Activated T-cell treated with anti-CD3 and anti-CD28 coated beads, Interleukin-2, amount 50 U/mL, for 24 hours (primary cell): ENCODE results near the gene RAPGEF1.

Experiments
- DNase-seq: peaks from one replicate; pipeline ENCODE4 v3.0.0-alpha.2; 2020
- H3K27ac Mint-ChIP-seq: 2 replicates; pipeline ENCODE4 v1.8.0; 2020; ENCODE audit warnings: mild to moderate bottlenecking, mixed read lengths
- H3K27me3 Mint-ChIP-seq: 2 replicates; pipeline ENCODE4 v1.8.0; 2020; ENCODE audit warnings: mixed read lengths
- H3K36me3 Mint-ChIP-seq: 2 replicates; pipeline ENCODE4 v1.8.0; 2020; ENCODE audit warnings: low read depth, mixed read lengths
- H3K4me1 Mint-ChIP-seq: 2 replicates; pipeline ENCODE4 v1.8.0; 2020; ENCODE audit warnings: low read depth, mixed read lengths
- H3K4me3 Mint-ChIP-seq: 2 replicates; pipeline ENCODE4 v1.8.0; 2020; ENCODE audit warnings: mild to moderate bottlenecking, moderate library complexity, mixed read lengths
- H3K9me3 Mint-ChIP-seq: 2 replicates; pipeline ENCODE4 v1.8.0; 2020; ENCODE audit warnings: mixed read lengths

Gene RAPGEF1

GRCh38 chr9:131598121-131598520, 141.8 kb downstream of the RAPGEF1 start:
- H3K27me3 Mint-ChIP-seq = no peaks in the 10 kb centered on the region
- no peaks in the 10 kb centered on the region for H3K4me1 Mint-ChIP-seq
- DNase-seq = no peak
- no peak overlapping the region for H3K4me3 Mint-ChIP-seq
- peaks cover 90% of the 10 kb centered on the region for H3K36me3 Mint-ChIP-seq
- no peaks in the 10 kb centered on the region for H3K9me3 Mint-ChIP-seq
- peak overlapping the region; percentile 44 for H3K27ac Mint-ChIP-seq

DNA sequence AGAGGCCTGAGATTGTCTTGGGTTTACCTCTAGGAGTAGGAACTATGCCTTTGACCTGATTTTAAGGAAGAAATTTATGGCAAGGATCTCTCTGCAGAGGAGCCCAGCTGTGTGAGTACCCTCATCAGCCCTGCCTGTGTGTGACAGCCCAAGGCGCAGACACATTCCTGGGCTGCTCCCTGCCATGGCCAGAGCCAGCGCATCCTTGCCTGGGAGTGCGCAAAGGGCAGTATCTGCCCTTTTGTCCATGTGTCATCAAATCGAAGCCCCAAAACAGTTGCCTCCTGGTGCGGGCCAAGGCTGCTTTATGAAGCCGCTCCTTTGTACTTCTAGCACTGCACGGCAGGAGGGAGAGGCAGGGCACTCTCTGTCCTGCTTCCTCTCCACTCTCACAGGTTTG, 142.6 kb downstream of the RAPGEF1 start:
- Mint-ChIP-seq H3K4me1 (no peaks in the 10 kb centered on the region), H3K4me3 (no peak overlapping the region), H3K27ac (peak overlapping the region; percentile 80), H3K9me3 (no peaks in the 10 kb centered on the region), H3K27me3 (no peaks in the 10 kb centered on the region), H3K36me3 (peaks cover 84% of the 10 kb centered on the region)
- DNase-seq = no peak

- peaks cover 84% of the 10 kb centered on the region for H3K36me3 Mint-ChIP-seq
- H3K27ac Mint-ChIP-seq = peak overlapping the region; percentile 80
- DNase-seq = no peak
- no peaks in the 10 kb centered on the region for H3K9me3 Mint-ChIP-seq
- H3K4me1 Mint-ChIP-seq = peaks cover 6% of the 10 kb centered on the region
- H3K4me3 Mint-ChIP-seq = no peak overlapping the region
- no peaks in the 10 kb centered on the region for H3K27me3 Mint-ChIP-seq
Observed at GRCh38 chr9:131596430-131596743, 143.5 kb downstream of the RAPGEF1 start.

- H3K9me3 Mint-ChIP-seq = no peaks in the 10 kb centered on the region
- no peak overlapping the region for H3K4me3 Mint-ChIP-seq
- H3K27ac Mint-ChIP-seq = peak overlapping the region; percentile 80
- H3K27me3 Mint-ChIP-seq = no peaks in the 10 kb centered on the region
- peaks cover 12% of the 10 kb centered on the region for H3K4me1 Mint-ChIP-seq
- no peak for DNase-seq
- H3K36me3 Mint-ChIP-seq = peaks cover 86% of the 10 kb centered on the region
Observed at GRCh38 chr9:131595696-131596429, 144.0 kb downstream of the RAPGEF1 start.

DNA sequence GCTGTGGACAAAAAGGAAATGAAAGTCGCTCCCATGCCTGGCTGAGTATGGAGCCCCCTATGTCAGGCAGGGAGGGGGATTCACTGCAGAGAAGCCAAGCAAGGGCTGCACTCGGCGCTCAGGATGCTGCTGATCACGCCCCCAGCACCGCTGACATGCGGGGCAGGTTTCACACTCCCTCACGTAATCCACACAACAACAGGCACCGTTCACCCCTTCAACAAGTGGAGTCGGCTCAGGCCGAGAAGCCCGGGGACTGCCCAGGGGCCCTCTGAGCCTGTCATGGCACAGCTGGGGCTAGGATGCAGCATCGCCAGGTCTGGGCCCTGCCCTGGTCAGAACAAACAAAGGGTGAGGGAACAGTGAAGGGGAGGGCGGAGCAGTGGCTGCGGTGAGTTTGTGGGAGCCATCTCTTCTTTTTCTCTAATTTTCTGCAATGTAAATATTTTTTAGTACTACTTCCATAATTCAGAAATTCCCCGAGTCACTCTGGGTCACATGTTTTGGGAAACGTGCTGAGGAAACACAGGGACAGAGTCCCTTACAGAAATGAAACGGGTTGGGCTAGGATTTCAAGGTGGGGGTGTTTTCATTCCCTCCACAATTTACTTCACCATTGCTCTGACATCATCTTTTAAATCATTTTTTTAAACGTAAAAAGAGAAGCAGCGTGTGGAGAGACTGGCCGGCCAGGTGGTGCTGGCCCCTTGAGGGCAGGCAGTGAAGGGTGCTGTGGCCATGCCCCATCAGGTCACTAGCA, 144.8 kb downstream of the RAPGEF1 start:
- H3K27ac Mint-ChIP-seq = peak overlapping the region; percentile 80
- no peaks in the 10 kb centered on the region for H3K27me3 Mint-ChIP-seq
- H3K4me1 Mint-ChIP-seq = peaks cover 18% of the 10 kb centered on the region
- H3K36me3 Mint-ChIP-seq = peaks cover 87% of the 10 kb centered on the region
- DNase-seq = no peak
- no peak overlapping the region for H3K4me3 Mint-ChIP-seq
- H3K9me3 Mint-ChIP-seq = no peaks in the 10 kb centered on the region

DNA sequence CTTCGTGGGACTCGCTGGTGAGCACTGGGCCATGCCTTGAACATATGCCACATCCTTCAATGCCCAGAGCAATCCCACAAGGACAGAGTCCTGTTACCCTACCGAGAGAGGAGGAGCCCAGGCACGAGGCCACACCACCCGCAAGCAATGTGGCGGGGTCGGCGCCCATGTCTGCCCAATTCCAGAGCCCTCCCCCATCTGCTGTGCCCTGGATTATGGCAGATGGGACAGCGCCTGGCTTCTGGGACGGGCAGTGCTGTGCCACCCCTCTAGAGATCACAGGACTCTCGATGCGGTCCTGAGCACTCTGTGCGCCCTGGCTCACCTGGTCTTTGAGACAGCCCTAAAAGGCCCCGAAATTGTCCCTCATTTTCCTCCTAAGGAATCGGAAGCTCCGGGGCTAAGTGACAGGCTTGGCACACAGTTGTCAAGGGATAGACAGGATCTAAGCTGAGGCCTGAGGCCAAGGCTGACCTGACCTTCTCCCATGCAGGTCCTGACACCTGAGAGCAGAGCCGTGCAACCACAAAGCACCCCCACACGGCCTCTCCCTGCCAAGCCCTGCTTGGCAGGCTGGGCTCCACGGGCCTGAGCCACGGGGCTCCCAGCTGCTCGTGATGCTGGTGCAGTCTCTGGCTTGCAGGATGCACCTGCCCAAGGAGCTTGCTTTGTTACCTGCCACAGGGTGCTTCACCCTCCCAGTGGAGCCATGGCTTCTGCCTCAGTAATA, 145.8 kb downstream of the RAPGEF1 start:
- Mint-ChIP-seq H3K27me3 (no peaks in the 10 kb centered on the region), H3K9me3 (no peaks in the 10 kb centered on the region), H3K36me3 (peaks cover 89% of the 10 kb centered on the region), H3K4me3 (no peak overlapping the region), H3K27ac (no peak overlapping the region), H3K4me1 (peaks cover 18% of the 10 kb centered on the region)
- DNase-seq = no peak

DNA sequence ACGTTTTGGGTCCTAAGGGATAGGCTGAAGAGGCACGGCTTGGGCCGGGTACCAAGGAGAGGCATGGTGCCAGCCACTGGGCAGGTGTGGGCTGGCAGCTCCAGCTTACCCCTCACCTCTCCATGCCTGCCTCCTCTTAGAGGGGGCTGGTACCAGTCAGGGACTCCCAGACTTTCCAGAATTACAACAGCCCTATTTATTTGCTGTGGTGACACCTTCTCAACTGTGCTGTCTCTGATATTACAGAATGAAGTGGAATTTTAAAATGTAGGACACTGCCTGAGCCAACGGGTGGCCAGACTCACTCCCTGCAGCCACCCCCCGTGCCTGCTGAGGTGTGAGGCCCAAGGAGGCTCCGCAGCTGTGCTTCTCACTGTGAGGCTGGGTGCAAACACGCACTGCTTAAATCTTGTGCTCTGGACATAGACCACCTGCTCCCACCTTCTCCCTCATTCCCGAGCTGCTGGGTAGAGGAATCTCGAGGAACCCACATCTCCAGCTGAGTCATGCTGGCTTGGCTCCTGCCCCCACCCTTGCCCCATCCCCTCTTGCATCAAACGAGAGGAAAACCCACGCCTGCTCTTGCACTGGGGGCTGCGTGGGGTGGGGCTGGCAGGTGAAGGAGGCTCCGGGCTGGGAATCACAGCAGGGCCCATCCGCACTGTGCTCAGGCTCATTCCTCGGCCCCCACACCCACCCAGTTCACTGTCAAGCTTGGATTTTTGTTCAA, 146.6 kb downstream of the RAPGEF1 start:
- DNase-seq = no peak
- Mint-ChIP-seq H3K27me3 (no peaks in the 10 kb centered on the region), H3K9me3 (no peaks in the 10 kb centered on the region), H3K4me1 (peaks cover 18% of the 10 kb centered on the region), H3K36me3 (peaks cover 90% of the 10 kb centered on the region), H3K27ac (peak overlapping the region; percentile 26), H3K4me3 (no peak overlapping the region)

DNA sequence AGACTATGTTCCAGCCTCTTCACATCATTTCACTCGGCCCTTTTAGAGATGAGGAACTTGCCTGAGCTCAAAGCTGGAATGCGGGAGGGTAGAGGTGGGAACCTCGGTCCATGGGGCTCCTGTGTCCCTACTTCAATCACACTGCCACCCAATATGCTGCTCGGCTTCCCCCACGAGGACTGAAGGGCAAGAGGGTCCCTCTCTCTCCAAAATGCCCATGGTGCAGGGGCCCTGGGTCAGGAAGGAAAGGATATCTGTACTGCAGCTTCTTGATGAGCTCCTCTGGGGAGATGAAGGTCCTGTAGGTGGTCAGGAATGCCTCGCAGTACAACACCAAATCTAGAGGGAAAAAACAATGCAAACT, 148.0 kb downstream of the RAPGEF1 start:
- Mint-ChIP-seq H3K36me3 (peaks cover 88% of the 10 kb centered on the region), H3K4me1 (peaks cover 25% of the 10 kb centered on the region), H3K27ac (peak overlapping the region; percentile 84), H3K9me3 (no peaks in the 10 kb centered on the region), H3K4me3 (no peak overlapping the region), H3K27me3 (no peaks in the 10 kb centered on the region)
- no peak for DNase-seq

- H3K4me1 Mint-ChIP-seq = peaks cover 29% of the 10 kb centered on the region
- DNase-seq = peak; percentile 87
- H3K36me3 Mint-ChIP-seq = peaks cover 84% of the 10 kb centered on the region
- H3K9me3 Mint-ChIP-seq = no peaks in the 10 kb centered on the region
- H3K27ac Mint-ChIP-seq = peak overlapping the region; percentile 84
- no peaks in the 10 kb centered on the region for H3K27me3 Mint-ChIP-seq
- H3K4me3 Mint-ChIP-seq = no peak overlapping the region
Observed at GRCh38 chr9:131590907-131591844, 148.7 kb downstream of the RAPGEF1 start.

DNA sequence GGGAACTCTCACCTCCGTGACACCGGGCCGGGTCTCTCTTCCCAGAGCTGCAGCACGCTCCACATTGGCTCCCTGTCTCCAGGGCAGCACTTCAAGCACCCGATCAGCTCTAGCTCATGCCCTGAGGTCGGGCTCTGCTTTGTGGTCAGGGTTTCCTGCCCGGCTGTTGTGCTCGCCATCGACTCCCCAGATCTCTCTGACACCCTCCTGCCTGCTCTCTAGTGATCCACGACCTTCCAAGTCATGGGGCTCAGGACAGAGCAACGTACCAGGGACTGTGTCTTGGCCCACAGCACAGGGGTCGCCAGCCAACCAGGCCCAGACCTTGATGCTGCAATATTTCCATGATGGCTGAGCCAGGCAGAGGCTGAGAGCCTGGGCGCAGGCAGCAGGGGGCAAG, 149.4 kb downstream of the RAPGEF1 start:
- Mint-ChIP-seq H3K27me3 (no peaks in the 10 kb centered on the region), H3K4me3 (no peak overlapping the region), H3K36me3 (peaks cover 82% of the 10 kb centered on the region), H3K27ac (peak overlapping the region; percentile 84), H3K4me1 (peaks cover 36% of the 10 kb centered on the region), H3K9me3 (no peaks in the 10 kb centered on the region)
- no peak for DNase-seq

DNA sequence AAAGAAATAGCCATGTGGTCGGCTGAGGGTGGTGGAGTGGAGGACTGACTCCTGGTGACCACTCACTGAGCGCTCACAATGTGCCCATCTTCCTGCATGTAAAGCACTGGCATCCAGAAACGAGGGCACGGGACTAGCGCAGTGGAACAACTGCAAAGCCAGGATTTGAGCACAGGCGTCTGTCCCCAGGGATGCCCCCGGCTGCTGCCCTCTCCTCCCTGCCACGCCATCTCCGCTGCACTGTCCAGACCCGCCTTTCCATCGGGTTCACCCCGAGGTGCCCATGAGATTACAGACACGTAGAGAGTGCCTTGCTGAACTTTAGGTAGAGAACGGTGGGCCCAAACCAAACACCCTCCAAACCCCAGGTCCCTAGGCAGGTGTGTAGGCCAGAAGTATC, 149.9 kb downstream of the RAPGEF1 start:
- peaks cover 82% of the 10 kb centered on the region for H3K36me3 Mint-ChIP-seq
- H3K9me3 Mint-ChIP-seq = no peaks in the 10 kb centered on the region
- H3K27me3 Mint-ChIP-seq = no peaks in the 10 kb centered on the region
- no peak overlapping the region for H3K4me3 Mint-ChIP-seq
- DNase-seq = no peak
- peaks cover 41% of the 10 kb centered on the region for H3K4me1 Mint-ChIP-seq
- peak overlapping the region; percentile 84 for H3K27ac Mint-ChIP-seq

DNA sequence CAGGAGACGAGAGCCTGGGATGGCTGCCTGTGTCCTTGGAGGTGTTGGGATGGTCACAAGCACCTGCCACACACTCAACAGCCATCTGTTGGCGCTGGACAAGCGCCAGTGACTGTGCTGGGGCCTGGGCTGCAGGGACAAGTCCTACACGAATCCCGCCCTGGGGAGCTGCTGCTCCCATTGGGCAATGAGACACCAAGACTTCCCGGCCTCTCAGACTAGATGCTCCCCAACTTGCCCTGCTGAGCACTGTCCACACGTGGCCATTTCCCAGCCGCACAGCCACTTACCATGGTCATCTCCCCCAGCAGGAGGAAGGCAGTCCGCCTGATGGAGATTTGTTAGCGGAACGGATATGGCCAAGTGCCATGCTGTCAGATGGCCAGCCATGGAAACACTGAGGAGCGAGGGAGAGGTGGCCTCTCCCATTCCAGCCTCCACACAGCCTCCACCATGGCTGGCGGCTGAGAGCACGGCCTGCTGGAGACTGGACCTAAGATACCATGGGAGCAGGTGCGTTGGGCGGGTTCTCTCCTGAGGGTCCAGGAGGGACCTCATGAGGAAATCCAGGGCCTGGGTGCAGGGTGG, 150.7 kb downstream of the RAPGEF1 start:
- Mint-ChIP-seq H3K4me1 (peaks cover 47% of the 10 kb centered on the region), H3K36me3 (peaks cover 83% of the 10 kb centered on the region), H3K27ac (peak overlapping the region; percentile 38), H3K27me3 (no peaks in the 10 kb centered on the region), H3K4me3 (no peak overlapping the region), H3K9me3 (no peaks in the 10 kb centered on the region)
- DNase-seq = no peak

DNA sequence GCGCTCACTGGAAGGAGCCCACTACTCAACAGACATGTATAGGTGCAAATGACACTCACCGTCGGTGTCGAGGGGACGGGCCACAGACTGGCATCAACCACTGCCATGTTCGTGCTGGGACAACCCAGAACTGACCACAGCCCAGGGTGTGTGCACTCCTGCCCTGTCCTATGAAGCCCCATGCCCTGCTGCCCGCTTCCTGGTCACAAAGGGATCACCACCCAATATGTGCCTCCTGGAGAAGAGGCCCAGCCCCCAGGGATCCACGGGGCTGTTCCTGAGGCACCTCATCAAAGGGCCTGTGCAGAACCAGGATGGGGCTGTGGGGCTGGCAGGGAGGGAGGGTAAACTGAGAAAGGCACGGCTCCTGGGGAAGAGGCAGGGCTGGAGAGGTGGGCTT, 151.5 kb downstream of the RAPGEF1 start:
- no peak for DNase-seq
- no peaks in the 10 kb centered on the region for H3K9me3 Mint-ChIP-seq
- H3K4me1 Mint-ChIP-seq = peaks cover 49% of the 10 kb centered on the region
- peaks cover 84% of the 10 kb centered on the region for H3K36me3 Mint-ChIP-seq
- no peaks in the 10 kb centered on the region for H3K27me3 Mint-ChIP-seq
- no peak overlapping the region for H3K4me3 Mint-ChIP-seq
- peak overlapping the region; percentile 29 for H3K27ac Mint-ChIP-seq
